Bronchial epithelial cell (primary cell): ENCODE data around the gene OR8B8. TPM values are rescaled to one million over a fixed set of nuclear protein-coding genes. Genes with fewer than 3 reads are reported as not detected.

Experiments
- DNase-seq: peaks from one replicate; pipeline ENCODE4 v3.0.0-alpha.2; 2010; ENCODE audit warnings: low read depth
- FAIRE-seq: peaks from 2 replicates; lab custom pipeline; 2011; peaks lifted over from hg19 to GRCh38; lab: Jason Lieb, UNC
- H3K27me3 ChIP-seq: 2 replicates; pipeline ENCODE4 v1.5.1; 2011; ENCODE audit warnings: low read length; ENCODE audit not compliant: control insufficient read depth, insufficient read depth
- H3K36me3 ChIP-seq: 2 replicates; pipeline ENCODE4 v1.5.1; 2011; ENCODE audit warnings: low read length; ENCODE audit not compliant: control insufficient read depth, insufficient read depth
- H3K4me3 ChIP-seq: 2 replicates; pipeline ENCODE4 v1.5.1; 2011; ENCODE audit warnings: mild to moderate bottlenecking, low read depth, low read length, control low read depth
- CTCF ChIP-seq: IDR thresholded peaks from 2 replicates; pipeline ENCODE4 v1.5.1; 2011; ENCODE audit warnings: mild to moderate bottlenecking, moderate library complexity, low read length, control low read depth, inconsistent platforms; ENCODE audit not compliant: insufficient read depth, severe bottlenecking
- total RNA-seq: library from RNA; depleted of rRNA; stranded (reverse); fragments of >200 nt; gene quantifications from 2 replicates; pipeline ENCODE4 v1.2.1, GENCODE V29; 2014

Gene OR8B8
- total RNA-seq, 1 donor from 2014 or later, result not detected

DNA sequence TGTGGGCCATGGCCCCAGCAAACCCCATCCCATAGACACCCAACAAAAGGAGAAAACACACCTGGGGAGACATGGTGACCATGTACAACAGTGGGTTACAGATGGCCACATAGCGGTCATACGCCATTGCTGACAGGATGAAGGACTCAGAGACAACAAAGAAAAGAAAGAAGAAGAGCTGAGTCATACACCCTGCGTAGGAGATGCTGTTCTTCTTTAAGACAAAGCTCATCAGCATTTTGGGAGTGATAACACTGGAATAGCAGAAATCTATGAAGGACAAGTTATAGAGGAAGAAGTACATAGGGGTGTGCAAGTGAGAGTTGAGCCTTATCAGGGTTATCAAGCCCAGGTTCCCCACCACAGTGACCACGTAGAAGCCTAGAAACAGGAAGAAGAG lies 4.9 kb downstream of the OR8B8 start:
- FAIRE-seq, result no peak
- no peaks in the 10 kb centered on the region for H3K27me3 ChIP-seq
- no peak for TF ChIP-seq CTCF
- no peak for DNase-seq
- H3K4me3 ChIP-seq, result no peak overlapping the region
- no peaks in the 10 kb centered on the region for H3K36me3 ChIP-seq

- Histone ChIP-seq H3K27me3 (no peaks in the 10 kb centered on the region), H3K4me3 (no peak overlapping the region), H3K36me3 (no peaks in the 10 kb centered on the region)
- no peak for TF ChIP-seq CTCF
- FAIRE-seq (no peak), DNase-seq (no peak)
Observed at GRCh38 chr11:124434699-124435098, 10.8 kb downstream of the OR8B8 start.

- DNase-seq (no peak), FAIRE-seq (no peak)
- Histone ChIP-seq H3K27me3 (no peaks in the 10 kb centered on the region), H3K36me3 (no peaks in the 10 kb centered on the region), H3K4me3 (no peak overlapping the region)
- TF ChIP-seq CTCF, result no peak
Observed at GRCh38 chr11:124429599-124429998, 15.9 kb downstream of the OR8B8 start.

GRCh38 chr11:124424384-124424921 lies 21.0 kb downstream of the OR8B8 start, which contains the start of gene OR8B4:
Gene OR8B4, minus strand, starts transcription at chr11:124424871. Its CDS starts 0 bp downstream, at chr11:124424871.
- FAIRE-seq, result no peak
- H3K36me3 ChIP-seq, result no peaks in the 10 kb centered on the region
- DNase-seq, result no peak
- TF ChIP-seq CTCF, result no peak
- no peaks in the 10 kb centered on the region for H3K27me3 ChIP-seq
- no peak within 1 kb of the TSS for H3K4me3 ChIP-seq

GRCh38 chr11:124421043-124421442 lies 24.5 kb downstream of the OR8B8 start:
- Histone ChIP-seq H3K4me3 (no peak overlapping the region), H3K27me3 (no peaks in the 10 kb centered on the region), H3K36me3 (no peaks in the 10 kb centered on the region)
- FAIRE-seq (no peak), DNase-seq (no peak)
- no peak for TF ChIP-seq CTCF

- Histone ChIP-seq H3K4me3 (no peak overlapping the region), H3K36me3 (no peaks in the 10 kb centered on the region), H3K27me3 (no peaks in the 10 kb centered on the region)
- TF ChIP-seq CTCF, result peak; percentile 68
- no peak for FAIRE-seq
- peak; percentile 53 for DNase-seq
Observed at GRCh38 chr11:124415356-124415923, 30.1 kb downstream of the OR8B8 start.
